Measurements from ENCODE around the gene GAL3ST1.
"Not testable (repeated sequence)": the region's sequence is repeated elsewhere in the genome, so short reads cannot be mapped to it uniquely, and the experiment has no call there.

The GAL3ST1 gene

GRCh38 chr22:30565341-30565740 lies 9.1 kb downstream of the GAL3ST1 start:
- H3K27me3 Mint-ChIP-seq: peaks cover 0 to 8% of the 10 kb centered on the region in 2 donors
- no peak for DNase-seq
- ATAC-seq (replicated peaks): no peak
- H3K36me3 Mint-ChIP-seq: no peaks in the 10 kb centered on the region
- peaks cover 0 to 1% of the 10 kb centered on the region in 2 donors for H3K9me3 Mint-ChIP-seq
- no peaks in the 10 kb centered on the region for H3K4me1 Mint-ChIP-seq
- no peak overlapping the region for H3K4me3 Mint-ChIP-seq
- H3K27ac Mint-ChIP-seq: no peak overlapping the region

- no peaks in the 10 kb centered on the region for H3K4me1 Mint-ChIP-seq
- no peak overlapping the region for H3K4me3 Mint-ChIP-seq
Measured at GRCh38 chr22:30564761-30565119, 9.7 kb downstream of the GAL3ST1 start.

DNA sequence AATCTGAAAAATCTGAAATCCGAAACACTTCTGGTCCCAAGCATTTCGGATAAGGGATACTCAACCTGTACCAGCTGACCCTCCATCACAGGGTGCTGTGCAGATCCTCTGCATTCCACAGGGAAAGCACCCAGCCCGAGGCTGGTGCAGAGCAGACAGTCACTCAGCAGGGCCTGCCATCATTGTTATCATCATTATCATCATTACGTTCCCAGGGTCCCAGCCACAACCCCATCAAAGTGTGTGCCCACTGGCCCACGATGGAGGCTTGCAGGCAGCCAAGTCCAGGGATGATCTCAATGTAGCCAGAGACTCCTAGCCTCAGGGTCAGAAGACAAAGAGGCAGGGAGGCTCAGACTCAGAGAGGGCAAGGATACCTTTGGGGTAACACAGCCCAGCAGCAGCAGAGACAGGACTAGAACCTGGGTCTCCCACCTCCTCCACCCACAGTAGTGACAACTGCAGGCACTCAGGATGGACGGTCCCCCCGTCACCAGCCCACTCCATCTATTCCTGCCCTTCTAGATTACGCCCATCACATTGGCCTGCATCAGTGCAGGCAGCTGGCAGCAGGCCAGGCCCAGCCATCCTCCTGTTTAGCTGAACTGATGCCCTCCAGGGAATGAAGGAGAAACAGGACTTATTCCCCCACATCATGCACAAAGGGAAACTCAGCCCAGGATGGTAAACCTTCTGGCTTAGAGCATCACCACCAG lies 10.3 kb downstream of the GAL3ST1 start:
- no peak overlapping the region for H3K4me3 Mint-ChIP-seq
- no peaks in the 10 kb centered on the region for H3K36me3 Mint-ChIP-seq
- H3K27me3 Mint-ChIP-seq: peaks cover 0 to 8% of the 10 kb centered on the region in 2 donors
- H3K9me3 Mint-ChIP-seq: peaks cover 0 to 1% of the 10 kb centered on the region in 2 donors
- H3K4me1 Mint-ChIP-seq: no peaks in the 10 kb centered on the region
- ATAC-seq (replicated peaks) (no peak), DNase-seq (no peak)
- no peak overlapping the region for H3K27ac Mint-ChIP-seq

More at GRCh38 chr22:30564761-30565119, 9.7 kb downstream of the GAL3ST1 start:
- DNase-seq: no peak
- no peak for ATAC-seq (replicated peaks)
- H3K9me3 Mint-ChIP-seq: peaks cover 0 to 1% of the 10 kb centered on the region in 2 donors
- no peak overlapping the region for H3K27ac Mint-ChIP-seq
- H3K36me3 Mint-ChIP-seq: no peaks in the 10 kb centered on the region
- H3K27me3 Mint-ChIP-seq: peaks cover 0 to 8% of the 10 kb centered on the region in 2 donors

- Mint-ChIP-seq H3K4me3 (no peak overlapping the region), H3K27me3 (peaks cover 0 to 8% of the 10 kb centered on the region in 2 donors), H3K27ac (no peak overlapping the region), H3K4me1 (no peaks in the 10 kb centered on the region), H3K9me3 (no peaks in the 10 kb centered on the region), H3K36me3 (no peaks in the 10 kb centered on the region)
- ATAC-seq (replicated peaks) (no peak), DNase-seq (no peak)
Measured at GRCh38 chr22:30562366-30562765, 12.1 kb downstream of the GAL3ST1 start.

- Mint-ChIP-seq H3K4me3 (no peak overlapping the region), H3K36me3 (no peaks in the 10 kb centered on the region), H3K27me3 (peaks cover 0 to 8% of the 10 kb centered on the region in 2 donors), H3K27ac (peak overlapping the region; percentile 14), H3K9me3 (no peaks in the 10 kb centered on the region), H3K4me1 (no peaks in the 10 kb centered on the region)
- ATAC-seq (replicated peaks): no peak
- no peak for DNase-seq
Measured at GRCh38 chr22:30561402-30562189, 12.9 kb downstream of the GAL3ST1 start.

DNA sequence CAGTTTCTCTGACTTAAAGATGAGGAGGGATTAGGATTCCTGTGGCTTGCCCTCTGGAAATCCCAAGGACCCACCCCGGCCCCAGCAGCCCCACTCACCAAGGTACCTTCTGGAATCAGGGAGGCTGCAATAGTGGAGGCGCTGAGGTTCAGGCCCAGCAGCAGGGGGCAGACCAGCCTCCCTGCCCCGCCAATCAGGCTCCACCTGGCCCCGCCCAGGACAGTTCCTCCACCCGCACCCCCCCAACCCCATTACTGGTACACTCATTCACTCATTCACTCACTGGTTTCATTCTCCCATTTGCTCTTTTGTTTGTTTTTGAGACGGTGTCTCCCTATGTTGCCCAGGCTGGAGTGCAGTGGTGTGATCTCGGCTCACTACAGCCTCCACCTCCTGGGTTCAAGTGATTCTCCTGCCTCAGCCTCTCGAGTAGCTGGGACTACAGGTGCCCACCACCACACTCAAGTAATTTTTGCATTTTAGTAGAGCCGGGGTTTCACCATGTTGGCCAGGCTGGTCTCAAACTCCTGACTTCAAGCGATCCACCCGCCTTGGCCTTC lies 13.7 kb downstream of the GAL3ST1 start:
- ATAC-seq (replicated peaks): peak; percentile 34 to 38
- not testable (repeated sequence) for H3K9me3 Mint-ChIP-seq, H3K27me3 Mint-ChIP-seq, H3K36me3 Mint-ChIP-seq, H3K27ac Mint-ChIP-seq, H3K4me1 Mint-ChIP-seq, DNase-seq, H3K4me3 Mint-ChIP-seq

DNA sequence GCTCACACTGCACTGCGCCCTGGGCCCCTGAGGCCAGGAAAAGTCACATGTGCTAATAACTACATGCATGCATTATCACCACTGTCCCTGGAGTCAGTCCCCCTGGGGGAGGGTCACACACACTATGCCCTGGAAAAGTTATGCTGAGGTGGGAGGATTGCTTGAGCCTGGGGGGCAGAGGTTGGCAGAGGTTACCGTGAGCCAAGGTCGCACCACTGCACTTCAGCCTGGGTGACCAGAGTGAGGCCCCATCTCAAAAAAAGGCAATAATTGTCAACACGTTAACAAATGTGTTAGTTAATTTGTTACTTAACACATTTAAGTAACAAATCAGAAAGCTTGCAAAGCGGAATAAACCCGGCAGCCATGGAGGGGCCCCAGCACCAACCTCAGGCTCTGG lies 14.6 kb downstream of the GAL3ST1 start:
- Mint-ChIP-seq H3K27me3 (peaks cover 0 to 8% of the 10 kb centered on the region in 2 donors), H3K4me3 (no peak overlapping the region), H3K27ac (no peak overlapping the region), H3K36me3 (peaks cover 0 to 3% of the 10 kb centered on the region in 2 donors), H3K4me1 (no peaks in the 10 kb centered on the region), H3K9me3 (no peaks in the 10 kb centered on the region)
- ATAC-seq (replicated peaks): no peak
- DNase-seq: no peak

DNA sequence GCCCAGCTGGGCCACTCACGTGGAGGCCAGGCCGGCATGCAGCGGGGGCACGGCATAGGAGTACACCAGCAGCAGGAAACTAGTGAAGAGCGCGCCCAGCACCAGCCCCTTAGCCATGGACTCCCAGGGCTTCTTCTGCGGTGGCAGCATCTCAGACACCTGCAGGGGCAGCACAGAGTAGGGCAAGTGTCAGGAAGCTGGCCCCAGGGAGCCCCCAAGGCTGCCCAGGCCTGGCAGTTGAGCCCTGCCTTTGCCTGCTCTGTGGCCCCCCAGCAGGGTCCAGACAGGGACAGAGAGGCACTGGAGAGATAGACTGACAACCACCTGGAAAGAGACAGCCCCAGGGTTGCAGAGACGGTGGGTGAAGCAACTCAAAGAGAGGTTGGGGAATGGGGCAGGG lies 17.2 kb downstream of the GAL3ST1 start:
- no peaks in the 10 kb centered on the region for H3K9me3 Mint-ChIP-seq
- no peaks in the 10 kb centered on the region for H3K4me1 Mint-ChIP-seq
- H3K27ac Mint-ChIP-seq: no peak overlapping the region
- ATAC-seq (replicated peaks) (no peak), DNase-seq (no peak)
- H3K4me3 Mint-ChIP-seq: no peak overlapping the region
- peaks cover 0 to 8% of the 10 kb centered on the region in 2 donors for H3K27me3 Mint-ChIP-seq
- peaks cover 0 to 3% of the 10 kb centered on the region in 2 donors for H3K36me3 Mint-ChIP-seq

- H3K27ac Mint-ChIP-seq: no peak overlapping the region
- DNase-seq (no peak), ATAC-seq (replicated peaks) (peak in 1 of 2 donors; percentile 42)
- H3K9me3 Mint-ChIP-seq: no peaks in the 10 kb centered on the region
- H3K27me3 Mint-ChIP-seq: peaks cover 0 to 4% of the 10 kb centered on the region in 2 donors
- H3K4me3 Mint-ChIP-seq: no peak overlapping the region
- H3K36me3 Mint-ChIP-seq: peaks cover 0 to 3% of the 10 kb centered on the region in 2 donors
- no peaks in the 10 kb centered on the region for H3K4me1 Mint-ChIP-seq
Measured at GRCh38 chr22:30556388-30556787, 18.1 kb downstream of the GAL3ST1 start.

DNA sequence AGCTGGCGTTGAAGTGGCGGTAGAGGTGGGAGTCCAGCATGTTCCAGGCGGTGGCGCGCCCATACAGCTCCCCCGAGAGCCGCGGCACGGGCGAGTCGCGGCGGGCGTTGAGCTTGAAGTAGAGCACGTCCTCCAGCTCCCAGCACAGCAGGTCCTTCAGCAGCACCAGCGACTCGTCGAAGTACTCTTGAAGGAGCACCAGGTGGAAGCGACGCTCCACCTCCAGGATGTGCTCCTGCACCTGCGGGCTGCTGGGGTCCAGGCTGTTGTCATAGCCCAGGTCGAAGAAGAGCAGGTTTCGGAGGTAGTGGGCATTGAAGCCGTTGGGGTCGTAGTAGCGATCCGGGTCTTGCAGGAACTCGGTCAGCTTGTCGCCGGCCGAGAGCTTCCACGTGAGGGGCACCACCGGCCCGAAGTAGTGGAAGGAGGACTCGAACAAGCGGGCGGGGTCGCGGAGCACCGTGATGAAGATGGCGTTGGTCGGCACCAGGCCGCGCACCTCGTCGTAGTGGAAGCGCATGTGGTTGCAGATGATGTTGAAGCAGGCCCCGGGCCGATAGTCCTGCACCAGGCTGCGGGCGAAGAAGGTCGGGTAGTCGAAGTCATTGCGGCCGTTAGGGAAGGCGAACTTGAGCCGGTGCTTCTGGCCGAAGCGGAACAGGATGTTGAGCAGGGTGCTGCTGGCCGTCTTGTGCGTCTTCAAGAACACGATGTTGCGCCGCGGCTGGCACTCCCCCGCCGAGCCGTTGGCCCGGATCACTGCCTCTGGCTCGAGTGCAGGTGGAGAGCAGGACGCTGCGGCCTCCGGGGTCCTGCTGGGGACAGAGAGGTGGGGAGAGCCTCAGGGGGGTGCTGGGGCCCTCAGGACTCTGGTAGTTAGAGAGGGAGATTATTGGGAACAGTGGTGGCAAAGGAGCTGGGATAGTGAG lies 18.9 kb downstream of the GAL3ST1 start:
- Mint-ChIP-seq H3K27ac (no peak overlapping the region), H3K4me1 (no peaks in the 10 kb centered on the region), H3K9me3 (no peaks in the 10 kb centered on the region), H3K27me3 (no peaks in the 10 kb centered on the region), H3K36me3 (peaks cover 0 to 3% of the 10 kb centered on the region in 2 donors), H3K4me3 (no peak overlapping the region)
- no peak for ATAC-seq (replicated peaks)
- no peak for DNase-seq

GRCh38 chr22:30553971-30554370 lies 20.5 kb downstream of the GAL3ST1 start:
- Mint-ChIP-seq H3K27me3 (peaks cover 0 to 12% of the 10 kb centered on the region in 2 donors), H3K4me3 (no peak overlapping the region), H3K36me3 (peaks cover 0 to 3% of the 10 kb centered on the region in 2 donors), H3K4me1 (no peaks in the 10 kb centered on the region), H3K27ac (no peak overlapping the region), H3K9me3 (no peaks in the 10 kb centered on the region)
- DNase-seq (no peak), ATAC-seq (replicated peaks) (no peak)

DNA sequence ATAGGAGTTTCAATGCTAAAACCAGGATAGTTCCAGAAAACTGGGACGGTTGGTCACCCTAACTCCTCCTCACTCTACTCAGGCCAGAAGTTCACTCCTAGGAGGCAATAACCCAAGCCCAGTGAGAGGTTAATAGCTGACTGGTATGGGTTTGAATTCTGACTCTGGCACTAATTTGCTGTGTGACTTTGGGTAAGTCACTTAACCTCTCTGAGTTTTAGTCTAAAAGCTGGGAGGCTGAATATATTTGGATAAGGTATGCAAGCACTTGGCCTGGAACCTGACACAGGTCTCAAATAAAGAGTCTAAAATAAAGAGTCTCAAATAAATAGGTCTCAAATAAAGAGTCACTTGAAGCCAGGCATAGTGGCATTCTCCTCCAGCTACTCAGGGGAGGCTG lies 21.7 kb downstream of the GAL3ST1 start:
- peaks cover 0 to 3% of the 10 kb centered on the region in 2 donors for H3K36me3 Mint-ChIP-seq
- no peak overlapping the region for H3K4me3 Mint-ChIP-seq
- no peak overlapping the region for H3K27ac Mint-ChIP-seq
- ATAC-seq (replicated peaks): no peak
- H3K4me1 Mint-ChIP-seq: no peaks in the 10 kb centered on the region
- H3K9me3 Mint-ChIP-seq: no peaks in the 10 kb centered on the region
- H3K27me3 Mint-ChIP-seq: peaks cover 6 to 21% of the 10 kb centered on the region in 2 donors
- DNase-seq: no peak

DNA sequence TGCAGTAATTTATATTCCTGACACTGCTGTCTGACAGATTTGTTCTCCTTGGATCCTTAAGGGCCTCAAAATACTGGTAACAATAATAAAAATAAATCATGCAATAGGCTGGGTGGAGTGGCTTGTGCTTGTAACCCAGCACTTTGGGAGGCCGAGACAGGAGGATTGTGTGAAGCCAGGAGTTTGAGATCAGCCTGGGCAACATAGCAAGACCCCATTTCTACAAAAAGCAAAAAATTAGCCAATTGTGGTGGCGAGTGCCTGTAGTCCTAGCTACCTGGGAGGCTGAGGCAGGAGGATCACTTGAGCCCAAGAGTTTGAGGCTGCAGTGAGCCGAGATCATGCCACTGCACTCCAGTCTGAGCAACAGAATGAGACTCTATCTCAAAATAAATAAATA lies 22.7 kb downstream of the GAL3ST1 start:
- not testable (repeated sequence) for H3K4me1 Mint-ChIP-seq; ATAC-seq (replicated peaks); H3K4me3 Mint-ChIP-seq; H3K27ac Mint-ChIP-seq; H3K9me3 Mint-ChIP-seq; DNase-seq; H3K36me3 Mint-ChIP-seq
- H3K27me3 Mint-ChIP-seq: peaks cover 12 to 24% of the 10 kb centered on the region in 2 donors

- Mint-ChIP-seq H3K27ac (no peak overlapping the region), H3K27me3 (peaks cover 44 to 59% of the 10 kb centered on the region in 2 donors), H3K36me3 (no peaks in the 10 kb centered on the region), H3K4me1 (no peaks in the 10 kb centered on the region), H3K4me3 (no peak overlapping the region), H3K9me3 (no peaks in the 10 kb centered on the region)
- ATAC-seq (replicated peaks): no peak
- DNase-seq: no peak
Measured at GRCh38 chr22:30547188-30547587, 27.3 kb downstream of the GAL3ST1 start.
